Mucosa of descending colon (tissue), 3 donors: ENCODE data around the gene SLC26A9. TPM values are rescaled to one million over a fixed set of nuclear protein-coding genes. Genes with fewer than 3 reads are reported as not detected.

Experiments
- ATAC-seq: fragments of 200-7000 bp; cut with Tn5 transposase; one replicate; pipeline ENCODE4 v1.9.1; 2020; ENCODE audit warnings: mild to moderate bottlenecking, moderate library complexity
- DNase-seq, 3 donors: peaks; one replicate each; pipeline ENCODE4 v3.0.0-alpha.2; 2020
- H3K36me3 ChIP-seq: fragments of 200-600 bp; one replicate; pipeline ENCODE4 v1.8.0; 2021; ENCODE audit warnings: low read depth, mild to moderate bottlenecking
- H3K4me1 ChIP-seq: fragments of 200-600 bp; one replicate; pipeline ENCODE4 v1.8.0; 2021; ENCODE audit warnings: low read depth, mild to moderate bottlenecking
- H3K4me3 ChIP-seq: fragments of 200-600 bp; one replicate; pipeline ENCODE4 v1.8.0; 2021; ENCODE audit warnings: mild to moderate bottlenecking
- H3K9me3 ChIP-seq: fragments of 200-600 bp; one replicate; pipeline ENCODE4 v1.8.0; 2021; ENCODE audit warnings: mild to moderate bottlenecking
- intact Hi-C, 2 donors: fragments of 100-400 bp; cut with DNase I in 1 of 2; cut with micrococcal nuclease in 1 of 2; formaldehyde crosslinking; loops; one replicate each; pipeline versions ENCODE4 v1.11.0 to v1.11.1; 2022; cut with DNase I, micrococcal nuclease
- total RNA-seq, 3 donors: library from RNA; stranded (reverse); fragmentation: NEBNext Ultra II Directional in 2 of 3; extraction: Animal tissue kit (Norgen Biotek cat#: 25700) in 2 of 3; gene quantifications; one replicate each; pipeline versions ENCODE4 v1.2.1 to v1.2.4, GENCODE V29; 2021 to 2023
- TF ChIP-seq, protein P1 (sequence below): fragments of 200-600 bp; IDR thresholded peaks from one replicate; pipeline ENCODE4 v1.8.0; 2022; ENCODE audit warnings: antibody characterized with exemption, mild to moderate bottlenecking
- donor health status: DM: no; HTN: no; CAD: no; lungs with moderate emphysema.
- donor health status: DM: no; HTN: no; CAD: no.
- donor health status: DM: no; HTN: yes; CAD: no.

Gene SLC26A9
- total RNA-seq, 3 donors from 2014 or later, result not detected

GRCh38 chr1:205972491-205973168, 29.4 kb upstream of the SLC26A9 start:
- DNase-seq (no peak), ATAC-seq (no peak)
- intact Hi-C loops, result no loop called here
- H3K9me3 ChIP-seq, result no peaks in the 10 kb centered on the region
- H3K36me3 ChIP-seq, result no peaks in the 10 kb centered on the region
- no peak overlapping the region for H3K4me3 ChIP-seq
- no peaks in the 10 kb centered on the region for H3K4me1 ChIP-seq
- TF ChIP-seq, protein P1, sequence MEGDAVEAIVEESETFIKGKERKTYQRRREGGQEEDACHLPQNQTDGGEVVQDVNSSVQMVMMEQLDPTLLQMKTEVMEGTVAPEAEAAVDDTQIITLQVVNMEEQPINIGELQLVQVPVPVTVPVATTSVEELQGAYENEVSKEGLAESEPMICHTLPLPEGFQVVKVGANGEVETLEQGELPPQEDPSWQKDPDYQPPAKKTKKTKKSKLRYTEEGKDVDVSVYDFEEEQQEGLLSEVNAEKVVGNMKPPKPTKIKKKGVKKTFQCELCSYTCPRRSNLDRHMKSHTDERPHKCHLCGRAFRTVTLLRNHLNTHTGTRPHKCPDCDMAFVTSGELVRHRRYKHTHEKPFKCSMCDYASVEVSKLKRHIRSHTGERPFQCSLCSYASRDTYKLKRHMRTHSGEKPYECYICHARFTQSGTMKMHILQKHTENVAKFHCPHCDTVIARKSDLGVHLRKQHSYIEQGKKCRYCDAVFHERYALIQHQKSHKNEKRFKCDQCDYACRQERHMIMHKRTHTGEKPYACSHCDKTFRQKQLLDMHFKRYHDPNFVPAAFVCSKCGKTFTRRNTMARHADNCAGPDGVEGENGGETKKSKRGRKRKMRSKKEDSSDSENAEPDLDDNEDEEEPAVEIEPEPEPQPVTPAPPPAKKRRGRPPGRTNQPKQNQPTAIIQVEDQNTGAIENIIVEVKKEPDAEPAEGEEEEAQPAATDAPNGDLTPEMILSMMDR, result no peak

- H3K9me3 ChIP-seq, result no peaks in the 10 kb centered on the region
- no peaks in the 10 kb centered on the region for H3K36me3 ChIP-seq
- H3K4me3 ChIP-seq, result no peak overlapping the region
- intact Hi-C loops, result no loop called here
- DNase-seq (no peak), ATAC-seq (no peak)
- TF ChIP-seq, protein P1, result no peak
- no peaks in the 10 kb centered on the region for H3K4me1 ChIP-seq
Measured at GRCh38 chr1:205972081-205972480, 28.8 kb upstream of the SLC26A9 start.

GRCh38 chr1:205971082-205971481, 27.8 kb upstream of the SLC26A9 start:
- H3K4me3 ChIP-seq, result no peak overlapping the region
- H3K4me1 ChIP-seq, result no peaks in the 10 kb centered on the region
- ATAC-seq, result no peak
- TF ChIP-seq, protein P1, result no peak
- no peak for DNase-seq
- no peaks in the 10 kb centered on the region for H3K9me3 ChIP-seq
- intact Hi-C loops, result no loop called here
- no peaks in the 10 kb centered on the region for H3K36me3 ChIP-seq

GRCh38 chr1:205970486-205970885, 27.2 kb upstream of the SLC26A9 start:
- Histone ChIP-seq H3K36me3 (no peaks in the 10 kb centered on the region), H3K4me1 (no peaks in the 10 kb centered on the region), H3K4me3 (no peak overlapping the region), H3K9me3 (no peaks in the 10 kb centered on the region)
- TF ChIP-seq, protein P1, result no peak
- no peak for ATAC-seq
- no peak for DNase-seq
- intact Hi-C loops, result no loop called here

- intact Hi-C loops, result no loop called here
- Histone ChIP-seq H3K36me3 (no peaks in the 10 kb centered on the region), H3K4me1 (no peaks in the 10 kb centered on the region), H3K4me3 (no peak overlapping the region), H3K9me3 (no peaks in the 10 kb centered on the region)
- TF ChIP-seq, protein P1, result no peak
- ATAC-seq (no peak), DNase-seq (no peak)
Measured at GRCh38 chr1:205969229-205969628, 26.0 kb upstream of the SLC26A9 start.
